GM18499 (cell line): ENCODE results near the gene MANEAL.

Source experiments
- ATAC-seq: cut with Tn5 transposase; IDR thresholded peaks from one replicate; pipeline ENCODE4 v1.9.1; 2021; ENCODE audit warnings: moderate number of reproducible peaks; ENCODE audit not compliant: insufficient read depth, unreplicated experiment

The MANEAL gene

DNA sequence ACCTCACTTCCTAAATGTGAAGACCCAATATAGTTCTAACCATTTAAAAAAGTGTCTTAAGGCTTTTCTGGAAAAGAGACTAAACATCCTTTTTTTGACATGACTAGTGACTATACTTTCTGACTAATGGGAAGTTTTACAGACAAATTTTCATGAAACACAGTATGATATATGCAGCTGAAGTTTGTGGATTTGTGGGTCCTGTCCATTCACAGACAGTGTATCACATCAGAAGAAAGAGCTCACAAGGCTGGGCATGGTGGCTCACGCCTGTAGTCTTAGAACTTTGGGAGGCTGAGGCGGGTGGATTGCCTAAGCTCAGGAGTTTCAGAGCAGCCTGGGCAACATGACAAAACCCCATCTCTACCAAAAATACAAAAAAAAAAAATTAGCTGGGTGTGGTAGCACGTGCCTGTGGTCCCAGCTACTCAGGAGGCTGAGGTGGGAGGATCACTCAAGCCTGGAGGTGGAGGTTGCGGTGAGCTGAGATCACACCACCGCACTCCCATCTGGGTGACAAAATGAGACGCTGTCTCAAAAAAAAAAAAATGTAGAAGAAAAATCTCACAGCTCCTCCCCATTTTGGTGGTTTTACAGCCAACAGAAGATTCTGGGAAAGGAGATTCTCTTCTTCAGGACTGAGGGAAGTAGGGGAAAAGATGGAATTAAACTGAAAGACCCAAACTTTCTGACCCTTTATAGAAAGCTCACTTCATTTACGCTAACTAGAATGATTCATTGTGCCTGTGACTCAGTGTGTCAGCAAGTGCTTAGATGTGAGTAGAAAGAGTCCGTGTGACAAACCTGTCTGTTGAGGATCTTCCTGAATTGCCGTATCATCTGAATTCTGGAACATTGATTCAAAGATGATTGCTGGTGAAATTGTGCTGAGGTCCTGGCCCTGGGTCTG is 29.5 kb downstream of the MANEAL start:
- ATAC-seq: no peak

DNA sequence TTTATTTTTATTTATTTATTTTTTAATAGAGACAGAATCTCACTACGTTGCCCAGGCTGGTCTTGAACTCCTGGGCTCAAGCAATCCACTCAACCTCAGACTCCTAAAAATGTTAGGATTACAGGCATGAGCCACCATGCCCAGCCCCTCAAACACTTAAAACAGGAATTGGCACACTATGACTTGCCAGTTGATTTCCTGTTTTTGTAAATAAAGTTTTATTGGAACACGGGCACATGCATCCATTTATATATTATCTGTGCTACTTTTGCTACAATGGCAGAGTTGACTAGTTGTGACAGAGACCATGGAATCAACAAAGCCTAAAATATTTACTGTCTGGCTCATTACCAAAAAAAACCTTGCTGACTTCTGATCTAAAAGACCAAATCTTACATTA is 30.4 kb downstream of the MANEAL start:
- ATAC-seq: no peak

DNA sequence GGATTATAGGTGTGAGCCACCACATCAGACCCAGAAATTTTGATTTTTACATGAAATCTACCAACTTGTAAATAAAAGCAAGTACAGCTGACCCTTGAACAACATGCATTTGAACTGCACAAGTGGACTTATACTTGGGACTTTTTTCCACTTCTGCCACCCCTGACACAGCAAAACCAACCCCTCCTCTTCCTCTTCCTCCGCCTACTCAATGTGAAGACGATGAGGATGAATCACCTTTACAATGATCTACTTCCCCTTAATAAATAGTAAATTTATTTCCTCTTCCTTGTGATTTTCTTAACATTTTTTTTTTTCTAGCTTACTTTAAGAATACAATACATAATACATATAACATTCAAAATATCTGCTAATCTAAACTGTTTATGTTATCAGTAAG is 31.9 kb downstream of the MANEAL start:
- ATAC-seq: no peak

DNA sequence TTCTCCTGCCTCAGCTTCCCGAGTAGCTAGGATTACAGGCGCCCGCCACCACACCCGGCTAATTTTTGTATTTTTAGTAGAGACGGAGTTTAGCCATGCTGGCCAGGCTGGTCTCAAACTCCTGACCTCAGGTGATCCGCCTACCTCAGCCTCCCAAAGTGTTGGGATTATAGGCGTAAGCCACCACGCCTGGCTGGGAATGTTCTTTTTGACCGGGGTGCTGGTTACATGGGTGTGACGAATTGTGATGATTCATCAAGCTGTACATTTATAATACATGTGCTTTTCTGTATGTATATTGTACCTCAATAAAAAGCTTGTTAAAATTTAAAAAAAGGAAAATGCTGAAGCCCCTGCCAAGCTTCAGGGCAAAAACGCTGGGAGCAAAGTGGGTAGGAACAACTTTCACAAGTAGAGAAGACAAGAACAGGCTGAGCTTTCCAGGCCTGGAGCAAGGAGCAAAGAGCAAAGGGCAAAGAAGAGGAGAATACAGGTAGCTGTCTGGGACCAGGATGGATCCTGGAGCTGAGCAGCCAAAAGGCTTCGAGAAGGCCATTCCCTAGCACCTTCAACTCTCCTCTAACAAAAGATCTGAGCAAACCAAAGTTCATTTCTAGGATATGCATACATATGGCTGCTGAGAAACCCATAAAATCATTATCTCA is 34.9 kb downstream of the MANEAL start:
- ATAC-seq: no peak

DNA sequence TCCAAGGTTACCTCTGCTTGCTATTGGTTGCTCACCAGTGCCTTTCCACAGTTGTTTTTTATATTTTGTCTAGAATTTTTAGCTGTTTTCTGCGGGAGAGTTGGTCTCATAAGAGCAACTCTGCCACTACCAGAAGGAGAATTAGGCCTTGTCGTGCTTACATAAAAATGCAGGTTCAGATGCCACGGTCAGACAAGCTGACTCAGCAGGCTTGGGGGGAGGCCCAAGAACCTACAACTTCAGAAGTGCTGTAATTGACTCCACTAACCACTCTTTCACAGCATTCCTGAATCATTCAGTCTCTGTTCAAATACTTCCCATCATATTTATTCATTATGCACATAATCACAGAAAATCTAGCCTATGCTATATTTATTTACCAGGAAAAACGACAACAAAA is 37.5 kb downstream of the MANEAL start:
- ATAC-seq: no peak

DNA sequence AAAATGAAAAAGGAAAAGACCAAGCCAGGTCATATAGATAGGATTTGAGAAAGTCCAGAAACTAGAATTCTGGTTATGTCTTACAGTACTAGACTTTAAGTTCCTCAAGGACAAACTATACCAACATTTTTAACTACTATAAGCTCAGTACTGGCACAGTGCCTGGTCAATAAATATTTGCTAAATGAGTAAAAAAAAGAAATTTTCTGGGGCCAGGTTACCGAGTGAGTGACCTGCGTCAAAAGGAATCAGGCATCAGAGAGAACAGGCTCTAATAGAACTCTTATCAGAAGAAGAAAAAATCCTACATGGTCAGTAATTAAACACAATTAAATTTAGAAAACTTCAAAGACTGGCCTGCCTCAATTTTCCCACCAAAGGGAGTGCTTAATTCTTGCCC is 38.2 kb downstream of the MANEAL start:
- no peak for ATAC-seq

DNA sequence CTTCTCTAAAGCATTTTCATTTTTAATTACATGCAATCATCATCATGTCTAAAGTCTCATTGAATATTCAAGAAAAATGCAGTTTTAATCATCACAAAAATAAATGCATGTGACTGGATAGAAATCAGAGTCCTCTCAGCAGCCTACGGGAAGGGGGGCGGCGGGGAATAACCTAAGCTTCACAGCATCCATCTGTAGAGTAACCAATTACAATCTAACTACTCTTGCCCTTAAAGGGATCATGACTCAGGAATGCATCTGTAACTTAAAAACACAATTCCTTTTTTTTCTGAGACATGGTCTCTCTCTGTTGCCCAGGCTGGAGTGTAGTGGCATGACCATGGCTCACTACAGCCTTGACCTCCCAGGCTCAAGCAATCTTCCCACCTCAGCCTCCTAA is 43.1 kb downstream of the MANEAL start:
- ATAC-seq: no peak

DNA sequence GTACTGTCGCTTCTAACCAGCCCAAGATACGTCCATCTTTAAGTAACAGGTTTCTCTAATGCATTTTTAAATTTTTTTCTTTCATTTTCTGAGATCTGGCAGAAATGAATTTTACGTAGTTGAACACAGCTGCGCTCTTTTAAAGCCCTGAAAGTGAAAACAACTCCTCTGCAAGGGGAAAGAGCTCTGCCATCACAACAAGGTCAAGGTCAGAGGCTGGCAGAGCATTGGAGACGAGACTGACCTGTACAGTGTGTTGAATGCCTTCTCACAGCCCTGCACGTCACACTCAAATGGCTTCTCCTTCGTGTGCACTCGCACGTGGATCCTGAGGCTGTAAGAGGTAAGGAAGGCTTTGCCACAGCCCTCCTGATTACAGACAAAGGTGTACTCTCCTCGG is 46.0 kb downstream of the MANEAL start:
- ATAC-seq: no peak

DNA sequence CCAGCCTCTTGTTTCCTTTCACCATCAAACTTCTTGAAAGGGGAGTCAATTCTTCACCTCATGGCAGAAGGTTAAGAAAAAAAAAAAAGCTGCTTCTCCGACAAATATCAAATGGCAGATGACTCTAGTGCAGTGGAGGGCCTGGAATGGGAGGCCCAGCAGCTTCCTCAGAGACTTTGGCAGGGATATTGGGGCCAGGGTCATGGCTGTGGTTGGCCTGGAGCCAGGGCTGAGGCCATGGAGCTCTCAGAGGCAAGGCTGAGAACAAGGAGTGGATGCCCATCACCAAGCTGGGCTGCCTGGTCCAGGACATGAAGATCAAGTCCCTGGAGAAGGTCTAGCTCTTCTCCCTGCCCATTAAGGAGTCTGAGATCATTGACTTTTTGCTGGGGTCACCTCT is 47.1 kb downstream of the MANEAL start:
- ATAC-seq: no peak

DNA sequence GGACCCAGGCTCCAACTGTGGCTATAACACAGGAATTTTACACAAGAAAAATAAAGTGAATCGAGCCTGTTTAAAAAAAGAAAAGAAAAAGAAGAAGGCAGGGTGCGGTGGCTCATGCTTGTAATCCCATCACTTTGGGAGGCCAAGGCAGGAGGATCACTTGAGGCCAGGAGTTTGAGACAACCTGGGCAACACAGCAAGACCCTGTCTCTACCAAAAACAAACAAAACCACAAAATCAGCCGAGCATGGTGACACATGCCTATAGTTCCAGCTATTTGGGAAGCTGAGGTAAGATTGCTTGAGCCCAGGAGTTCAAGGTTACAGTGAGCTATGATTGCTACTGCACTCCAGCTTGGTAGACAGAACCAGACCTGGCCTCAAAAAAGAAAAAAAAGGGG is 48.0 kb downstream of the MANEAL start:
- ATAC-seq: no peak

DNA sequence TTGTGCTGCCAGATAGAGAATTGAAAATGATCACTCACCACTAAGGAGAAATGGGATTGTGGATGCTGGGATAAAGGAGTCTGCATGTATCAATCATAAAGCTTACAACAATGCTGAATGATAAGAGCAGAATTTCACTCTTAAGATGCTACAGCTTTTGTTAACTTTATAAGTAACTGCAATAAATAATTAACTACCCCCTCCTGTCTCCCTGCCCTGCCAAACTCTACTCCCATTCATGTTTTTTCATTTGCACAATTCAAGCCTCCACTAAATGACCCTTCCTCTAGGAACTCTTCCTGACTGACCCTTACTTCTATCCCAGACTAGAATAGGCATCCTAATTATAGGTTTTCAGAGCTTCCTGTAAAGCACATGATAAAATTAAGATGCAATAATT is 50.9 kb downstream of the MANEAL start:
- ATAC-seq: no peak

DNA sequence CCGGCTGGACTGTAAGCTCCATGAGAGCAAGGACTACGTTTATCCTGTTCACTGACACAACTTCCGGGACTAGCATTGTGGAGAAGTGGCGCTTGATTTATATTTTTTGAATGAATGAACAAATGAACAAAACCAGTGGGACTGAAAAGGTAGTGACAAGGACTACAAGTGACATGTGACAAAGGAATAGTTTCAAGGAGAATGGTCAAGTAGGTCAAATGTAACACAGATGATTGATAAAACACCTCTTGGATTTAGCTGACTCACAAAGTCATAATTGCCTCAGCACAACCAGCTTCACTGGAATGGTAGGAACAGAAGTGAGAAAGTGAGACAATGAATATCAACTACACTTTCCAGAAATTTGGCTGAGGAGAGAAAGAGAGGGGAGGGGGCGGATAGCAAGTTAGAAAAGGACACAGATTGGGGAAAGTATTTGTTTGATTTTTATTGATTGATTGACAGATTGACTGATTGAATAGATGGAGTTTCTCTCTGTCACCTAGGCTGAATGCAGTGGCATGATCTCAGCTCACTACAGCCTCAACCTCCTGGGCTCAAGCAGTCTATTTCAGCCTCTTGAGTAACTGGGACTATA is 51.5 kb downstream of the MANEAL start:
- no peak for ATAC-seq

DNA sequence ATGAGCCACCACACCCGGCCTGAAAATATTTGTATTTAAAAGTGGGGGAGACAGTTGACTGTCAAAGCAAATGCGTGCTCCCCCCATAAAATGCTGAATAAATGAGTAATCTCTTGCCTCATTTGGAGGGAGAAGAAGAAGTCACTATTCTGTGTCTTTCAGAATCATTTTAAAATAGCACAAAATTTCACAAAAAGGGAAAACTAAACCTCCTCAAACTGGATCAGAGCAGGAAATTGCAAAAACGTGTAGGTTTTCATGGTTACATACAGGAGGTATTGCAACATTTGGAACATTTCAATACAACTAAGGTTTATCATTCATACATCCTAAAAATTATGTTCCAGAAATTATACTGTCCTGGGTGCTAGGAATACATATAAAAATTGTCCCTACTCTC is 52.1 kb downstream of the MANEAL start:
- ATAC-seq: no peak

DNA sequence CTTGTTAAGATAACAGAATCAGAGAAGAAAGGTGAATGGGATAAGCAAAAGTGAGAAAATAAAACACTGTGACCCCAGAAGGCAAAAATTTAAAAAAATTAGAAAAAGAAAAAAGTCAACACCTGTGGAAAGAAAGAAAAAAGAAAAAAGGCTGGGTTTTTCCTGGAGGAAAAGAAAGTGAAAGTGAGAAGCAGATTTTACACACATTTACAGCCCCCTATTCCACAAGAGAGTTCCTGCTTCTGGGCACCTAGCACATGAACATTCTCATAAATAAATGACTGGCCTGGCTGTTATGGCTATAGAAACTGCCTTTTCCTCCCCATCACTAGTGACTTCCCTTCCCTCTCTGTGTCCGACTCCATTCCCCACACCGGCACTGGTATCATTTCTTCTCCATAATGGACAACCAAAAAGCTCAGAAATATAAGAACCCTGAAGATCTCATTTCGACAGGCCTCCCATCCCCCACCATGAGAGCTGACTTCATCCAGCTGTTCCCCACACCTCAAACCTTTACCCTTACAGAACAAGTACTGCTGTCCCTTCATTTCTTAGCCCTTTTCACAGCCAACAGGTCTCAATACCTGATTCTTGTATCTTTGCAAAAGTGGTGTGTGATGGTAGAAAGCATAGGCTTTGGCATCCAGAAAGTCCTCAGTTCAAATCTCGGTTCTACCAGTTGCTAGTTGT is 53.1 kb downstream of the MANEAL start:
- ATAC-seq: no peak

DNA sequence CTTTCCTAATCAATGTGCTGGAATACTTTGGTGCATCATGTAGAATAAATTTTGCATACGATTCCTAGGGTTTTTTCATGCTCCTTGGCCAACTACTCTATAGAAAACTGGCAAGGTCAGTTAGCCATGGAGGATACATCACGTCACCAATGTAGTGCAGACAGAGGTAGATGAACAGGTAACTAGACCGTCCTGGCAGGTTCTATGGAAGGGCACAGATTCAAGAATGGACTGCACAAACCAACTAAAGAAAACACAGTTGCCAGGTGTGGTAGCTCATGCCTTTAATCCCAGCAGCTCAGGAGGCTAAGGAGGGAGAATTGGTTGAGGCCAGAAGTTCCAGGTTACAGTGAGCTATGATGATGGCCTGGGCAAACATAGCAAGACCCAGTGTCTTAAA is 55.8 kb downstream of the MANEAL start:
- ATAC-seq: no peak

DNA sequence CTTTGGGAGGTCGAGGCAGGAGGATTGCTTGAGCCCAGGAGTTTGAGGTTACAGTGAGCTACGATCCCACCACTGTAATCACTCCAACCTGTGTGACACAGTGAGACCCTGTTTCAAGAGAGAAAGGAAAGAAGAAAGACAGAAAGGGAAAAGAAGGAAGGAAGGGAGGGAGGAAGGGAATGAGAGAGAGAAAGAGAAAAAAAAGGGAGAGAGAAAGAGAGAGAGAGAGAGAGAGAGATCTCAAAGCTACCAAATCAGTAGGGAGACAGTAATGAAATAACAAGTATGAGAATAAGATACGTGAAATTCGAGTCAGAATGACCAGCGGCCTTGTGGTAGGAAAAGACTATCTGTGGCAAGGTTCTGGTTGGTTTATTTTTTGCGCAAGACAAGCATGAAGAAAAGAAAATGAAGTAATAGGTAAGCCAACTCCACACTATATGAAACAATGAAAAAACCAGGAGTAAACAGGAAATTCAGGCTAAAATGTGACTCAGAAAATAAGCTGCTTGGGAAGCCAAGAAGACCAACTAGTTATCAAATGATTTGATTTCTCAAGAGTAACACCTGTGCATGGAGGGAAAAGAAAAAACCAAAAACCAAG is 56.8 kb downstream of the MANEAL start:
- no peak for ATAC-seq
